HepG2 (cell line): ENCODE results near the gene IRF1. TPM values are rescaled to one million over a fixed set of nuclear protein-coding genes. Genes with fewer than 3 reads are reported as not detected.

Experiments
- ATF7-NPFF ChIP-seq: sonication (generic); formaldehyde crosslinking; IDR thresholded peaks from 2 replicates; pipeline ENCODE4 v1.8.1; 2023; ENCODE audit warnings: mild to moderate bottlenecking, low read depth, missing genetic modification reagents, moderate library complexity
- CCAR2 ChIP-seq: fragments of 200-400 bp; formaldehyde crosslinking; optimal IDR thresholded peaks from 2 replicates; pipeline ENCODE3; 2018; ENCODE audit warnings: low read depth, mild to moderate bottlenecking, low read length, moderate library complexity
- E2F5 ChIP-seq: sonication (generic); formaldehyde crosslinking; conservative IDR thresholded peaks from 2 replicates; pipeline ENCODE4 v1.4.0; 2020; ENCODE audit warnings: missing genetic modification reagents
- ELF4 ChIP-seq: sonication (generic); formaldehyde crosslinking; IDR thresholded peaks from 2 replicates; pipeline ENCODE4 v1.5.0; 2020; ENCODE audit warnings: missing genetic modification reagents, mild to moderate bottlenecking, moderate library complexity, borderline replicate concordance
- HES4 ChIP-seq: sonication (generic); formaldehyde crosslinking; IDR thresholded peaks from 2 replicates; pipeline ENCODE4 v1.9.0; 2021; ENCODE audit warnings: mild to moderate bottlenecking, missing genetic modification reagents, borderline replicate concordance
- HMGXB4 ChIP-seq, 2 experiments: sonication (generic) in 1 of 2; formaldehyde crosslinking in 1 of 2; IDR thresholded peaks; 2 replicates each; pipeline versions ENCODE4 v1.4.0 to v1.6.1; 2018 to 2020; ENCODE audit warnings: missing genetic modification reagents in 2 of 2, borderline replicate concordance in 1 of 2, low read depth in 1 of 2, mild to moderate bottlenecking in 1 of 2, missing biosample characterization in 1 of 2
- JDP2 ChIP-seq: sonication (generic); formaldehyde crosslinking; IDR thresholded peaks from 2 replicates; pipeline ENCODE4 v1.8.1; 2022; ENCODE audit warnings: missing genetic modification reagents, borderline replicate concordance
- JUNB ChIP-seq: sonication (generic); formaldehyde crosslinking; IDR thresholded peaks from 2 replicates; pipeline ENCODE4 v1.8.0; 2022; ENCODE audit warnings: missing genetic modification reagents, mild to moderate bottlenecking, borderline replicate concordance
- KDM2A ChIP-seq: sonication (generic); formaldehyde crosslinking; IDR thresholded peaks from 2 replicates; pipeline ENCODE4 v1.4.0; 2020; ENCODE audit warnings: low read depth, missing genetic modification reagents, borderline replicate concordance
- KMT2B ChIP-seq: IDR thresholded peaks from 2 replicates; pipeline ENCODE4 v1.6.1; 2016; ENCODE audit warnings: missing genetic modification reagents, missing compliant biosample characterization
- LCORL ChIP-seq, 2 experiments: fragments of 450-650 bp in 1 of 2; sonication (generic) in 1 of 2; formaldehyde crosslinking in 1 of 2; IDR thresholded peaks; 2 replicates each; pipeline versions ENCODE4 v1.5.0 to v1.6.1; 2017 to 2020; ENCODE audit warnings: antibody characterized with exemption in 1 of 2, missing genetic modification reagents in 1 of 2
- NCOA1 ChIP-seq: sonication (generic); formaldehyde crosslinking; IDR thresholded peaks from 2 replicates; pipeline ENCODE4 v1.9.0; 2021; ENCODE audit warnings: missing genetic modification reagents
- NR0B2 ChIP-seq: sonication (generic); formaldehyde crosslinking; IDR thresholded peaks from 2 replicates; pipeline ENCODE4 v1.4.0; 2020; ENCODE audit warnings: mild to moderate bottlenecking, missing genetic modification reagents
- TEAD2 ChIP-seq: sonication (generic); formaldehyde crosslinking; IDR thresholded peaks from 2 replicates; pipeline ENCODE4 v1.9.0; 2021; ENCODE audit warnings: missing genetic modification reagents
- THAP11 ChIP-seq: IDR thresholded peaks from 2 replicates; pipeline ENCODE4 v1.6.1; 2016; ENCODE audit warnings: missing biosample characterization, missing genetic modification reagents
- ZIK1 ChIP-seq: sonication (generic); formaldehyde crosslinking; IDR thresholded peaks from 2 replicates; pipeline ENCODE4 v1.5.0; 2020; ENCODE audit warnings: mild to moderate bottlenecking, low read depth, missing genetic modification reagents, borderline replicate concordance
- ZNF260 ChIP-seq: sonication (generic); formaldehyde crosslinking; IDR thresholded peaks from 2 replicates; pipeline ENCODE4 v1.4.0; 2020; ENCODE audit warnings: missing genetic modification reagents, low read depth, mild to moderate bottlenecking, borderline replicate concordance
- ZNF280D ChIP-seq: sonication (generic); formaldehyde crosslinking; IDR thresholded peaks from 2 replicates; pipeline ENCODE4 v1.5.1; 2020; ENCODE audit warnings: mild to moderate bottlenecking, missing genetic modification reagents
- ZNF567 ChIP-seq: sonication (generic); formaldehyde crosslinking; IDR thresholded peaks from 2 replicates; pipeline ENCODE4 v1.8.1; 2023; ENCODE audit warnings: mild to moderate bottlenecking, missing genetic modification reagents, borderline replicate concordance
- ZNF7 ChIP-seq: IDR thresholded peaks from 2 replicates; pipeline ENCODE4 v1.6.1; 2016; ENCODE audit warnings: missing biosample characterization, missing genetic modification reagents
- ZNF749 ChIP-seq: sonication (generic); formaldehyde crosslinking; IDR thresholded peaks from 2 replicates; pipeline ENCODE4 v1.8.0; 2022; ENCODE audit warnings: mild to moderate bottlenecking, missing genetic modification reagents, moderate library complexity, borderline replicate concordance
- polyA plus RNA-seq, 8 experiments: library from polyadenylated mRNA; depleted of rRNA in 3 of 8; stranded (reverse) in 7 of 8; unstranded in 1 of 8; fragments of >200 nt; fragmentation: Illumina TruSeq in 4 of 8; extraction: Trizol in 4 of 8; gene quantifications; 2 replicates each; pipeline versions ENCODE4 v1.2.1 to v1.2.3, GENCODE V29; 2011 to 2016; ENCODE audit warnings: low read depth in 4 of 8, missing spikeins in 1 of 8, mixed read lengths in 1 of 8; ENCODE audit not compliant: insufficient read depth in 1 of 8
- total RNA-seq, 5 experiments: library from RNA; depleted of rRNA; stranded (reverse); fragments of >200 nt; fragmentation: Illumina TruSeq; extraction: Trizol; gene quantifications; 2 replicates each; pipeline ENCODE4 v1.2.3, GENCODE V29; 2016; ENCODE audit warnings: low read depth in 1 of 5

The IRF1 gene
- total and polyA plus RNA-seq, 2 of the 13 experiments (the other 11 are each of a cell fraction or from before 2014, with no cell fraction given): 4.1 to 8.8 TPM

- TF ChIP-seq ZNF749 (CRISPR knock-in tag): no peak
- TF ChIP-seq JDP2 (CRISPR knock-in tag): no peak
- peak; percentile 49; the same call in 1 of the 2 replicates for TF ChIP-seq TEAD2
- TF ChIP-seq ZNF567 (CRISPR knock-in tag): no peak
- TF ChIP-seq ELF4: peak; percentile 77
- no peak for TF ChIP-seq ZNF7 (CRISPR knock-in tag)
- TF ChIP-seq HES4: no peak
- TF ChIP-seq ZNF260 (CRISPR knock-in tag): no peak
- no peak for TF ChIP-seq LCORL (IDR thresholded peaks at IDR 0.05)
- TF ChIP-seq LCORL (CRISPR knock-in tag; IDR thresholded peaks at IDR 0.05): peak; percentile 86
- peak; percentile 14; the same call in 1 of the 2 replicates for TF ChIP-seq JUNB (CRISPR knock-in tag)
- no peak for TF ChIP-seq CCAR2
- TF ChIP-seq NR0B2 (CRISPR knock-in tag): no peak
- TF ChIP-seq HMGXB4 (CRISPR knock-in tag; IDR thresholded peaks at IDR 0.05; ENCODE audit: borderline replicate concordance in 1 of 2, low read depth in 1 of 2): peak in 1 of 2 experiments; percentile 19; a peak in 1 of 4 replicates
- no peak for TF ChIP-seq E2F5 (CRISPR knock-in tag)
- peak; percentile 82 for TF ChIP-seq ATF7-NPFF (CRISPR knock-in tag)
- peak; percentile 71; the same call in 1 of the 2 replicates for TF ChIP-seq KDM2A (CRISPR knock-in tag)
- peak; percentile 89 for TF ChIP-seq NCOA1
- TF ChIP-seq ZIK1 (CRISPR knock-in tag): peak; percentile 56; the same call in 1 of the 2 replicates
- TF ChIP-seq THAP11 (CRISPR knock-in tag): peak; percentile 53
- TF ChIP-seq ZNF280D (CRISPR knock-in tag): no peak
- TF ChIP-seq KMT2B (CRISPR knock-in tag): peak; percentile 54; the same call in 1 of the 2 replicates
These were observed at the start of gene IRF1 (continued) for GRCh38 chr5:132490484-132491367.
